ENCODE data around the gene LMF2.

- no peak for TF ChIP-seq CTCF (IDR thresholded peaks at IDR 0.05; ENCODE audit: low read depth, low read length)
- TF ChIP-seq EZH2phosphoT487 (IDR thresholded peaks at IDR 0.05; ENCODE audit: low read depth), result no peak
Measured at GRCh38 chr22:50522208-50522805, 14.8 kb upstream of the LMF2 start.
